Neural cell (in vitro differentiated cells): ENCODE results near the gene MAMDC4.

Source experiments
- EP300 ChIP-seq: fragments of 450-650 bp; conservative IDR thresholded peaks from 2 replicates; pipeline ENCODE4 v1.6.1; 2014; ENCODE audit warnings: antibody characterized with exemption, mild to moderate bottlenecking, moderate library complexity; ENCODE audit not compliant: poor library complexity, severe bottlenecking
- EZH2 ChIP-seq: fragments of 200-600, 300-800 bp; shearing (Covaris generic), sonication (generic); IDR thresholded peaks from 2 replicates; pipeline ENCODE4 v1.6.1; 2014; ENCODE audit warnings: antibody characterized with exemption, low read length, borderline replicate concordance, mild to moderate bottlenecking; ENCODE audit not compliant: insufficient read depth, poor library complexity, severe bottlenecking
- POLR2AphosphoS5 ChIP-seq: IDR thresholded peaks from 2 replicates; pipeline ENCODE4 v1.6.1; 2012

- TF ChIP-seq EP300, result no peak
- no peak for TF ChIP-seq POLR2AphosphoS5
- no peak for TF ChIP-seq EZH2
These were observed 29.6 kb downstream of the MAMDC4 start for GRCh38 chr9:136881691-136882108.
